Mesothelial cell of epicardium (in vitro differentiated cells): ENCODE measurements around the gene COL5A1. TPM values are rescaled to one million over a fixed set of nuclear protein-coding genes. Genes with fewer than 3 reads are reported as not detected.

Source experiments
- DNase-seq, 2 experiments: peaks; one replicate each; pipeline ENCODE4 v3.0.0; 2021; ENCODE audit warnings: low spot score in 2 of 2; ENCODE audit not compliant: unreplicated experiment in 2 of 2
- H3K27ac Mint-ChIP-seq: 2 replicates; pipeline ENCODE4 v1.8.0; 2021; ENCODE audit warnings: mixed read lengths
- H3K27me3 Mint-ChIP-seq: 2 replicates; pipeline ENCODE4 v1.8.0; 2021; ENCODE audit warnings: low read depth, mixed read lengths
- H3K36me3 Mint-ChIP-seq: 2 replicates; pipeline ENCODE4 v1.8.0; 2021; ENCODE audit warnings: mixed read lengths
- H3K4me1 Mint-ChIP-seq: 2 replicates; pipeline ENCODE4 v1.8.0; 2021; ENCODE audit warnings: mixed read lengths
- H3K4me3 Mint-ChIP-seq: 2 replicates; pipeline ENCODE4 v1.8.0; 2021; ENCODE audit warnings: mild to moderate bottlenecking, moderate library complexity, mixed read lengths
- H3K9me3 Mint-ChIP-seq: 2 replicates; pipeline ENCODE4 v1.8.0; 2021; ENCODE audit warnings: mixed read lengths
- CTCF ChIP-seq: fragments of 200-600 bp; sonication (generic); IDR thresholded peaks from one replicate; pipeline ENCODE4 v1.5.0; 2021; ENCODE audit warnings: antibody characterized with exemption; ENCODE audit not compliant: unreplicated experiment
- total RNA-seq: library from RNA; stranded (reverse); gene quantifications from 3 replicates; pipeline ENCODE4 v1.2.1, GENCODE V29; 2021

The COL5A1 gene
- total RNA-seq, 1 donor from 2014 or later = 605 TPM

- no peak for TF ChIP-seq CTCF
- DNase-seq = no peak
- no peaks in the 10 kb centered on the region for H3K27me3 Mint-ChIP-seq
- H3K4me1 Mint-ChIP-seq = no peaks in the 10 kb centered on the region
- no peak overlapping the region for H3K4me3 Mint-ChIP-seq
- no peak overlapping the region for H3K27ac Mint-ChIP-seq
- no peaks in the 10 kb centered on the region for H3K9me3 Mint-ChIP-seq
- peaks cover 18% of the 10 kb centered on the region for H3K36me3 Mint-ChIP-seq
These were observed 194.9 kb downstream of the COL5A1 start for GRCh38 chr9:134836406-134836970.

- DNase-seq = no peak
- TF ChIP-seq CTCF = no peak
- Mint-ChIP-seq H3K27ac (no peak overlapping the region), H3K9me3 (no peaks in the 10 kb centered on the region), H3K36me3 (peaks cover 18% of the 10 kb centered on the region), H3K27me3 (no peaks in the 10 kb centered on the region), H3K4me1 (no peaks in the 10 kb centered on the region), H3K4me3 (no peak overlapping the region)
These were observed 195.9 kb downstream of the COL5A1 start for GRCh38 chr9:134837529-134837928.

- Mint-ChIP-seq H3K27ac (no peak overlapping the region), H3K36me3 (peaks cover 30% of the 10 kb centered on the region), H3K27me3 (no peaks in the 10 kb centered on the region), H3K9me3 (no peaks in the 10 kb centered on the region), H3K4me3 (no peak overlapping the region), H3K4me1 (no peaks in the 10 kb centered on the region)
- DNase-seq = no peak
- no peak for TF ChIP-seq CTCF
These were observed 197.2 kb downstream of the COL5A1 start for GRCh38 chr9:134838651-134839454.

GRCh38 chr9:134839455-134840125 is 198.0 kb downstream of the COL5A1 start:
- Mint-ChIP-seq H3K27ac (no peak overlapping the region), H3K9me3 (no peaks in the 10 kb centered on the region), H3K4me3 (no peak overlapping the region), H3K4me1 (no peaks in the 10 kb centered on the region), H3K36me3 (peaks cover 32% of the 10 kb centered on the region), H3K27me3 (no peaks in the 10 kb centered on the region)
- no peak for DNase-seq
- no peak for TF ChIP-seq CTCF

- Mint-ChIP-seq H3K27me3 (no peaks in the 10 kb centered on the region), H3K36me3 (peaks cover 32% of the 10 kb centered on the region), H3K9me3 (no peaks in the 10 kb centered on the region), H3K4me1 (no peaks in the 10 kb centered on the region), H3K4me3 (no peak overlapping the region), H3K27ac (no peak overlapping the region)
- no peak for TF ChIP-seq CTCF
- DNase-seq = no peak
These were observed 198.9 kb downstream of the COL5A1 start for GRCh38 chr9:134840511-134840910.
